ENCODE data around the gene ATXN1.

ATXN1 gene

GRCh38 chr6:16335176-16335575 lies 426.1 kb downstream of the ATXN1 start:
- no peak for DNase-seq (ENCODE audit: low read depth in 2 of 2)

GRCh38 chr6:16334671-16335070 lies 426.6 kb downstream of the ATXN1 start:
- peak in 1 of 2 experiments; percentile 76 for DNase-seq (ENCODE audit: low read depth in 2 of 2)

- no peak for DNase-seq (ENCODE audit: low read depth in 2 of 2)
Observed at GRCh38 chr6:16333580-16333979, 427.7 kb downstream of the ATXN1 start.

GRCh38 chr6:16332175-16332542 lies 429.1 kb downstream of the ATXN1 start:
- no peak for DNase-seq (ENCODE audit: low read depth in 2 of 2)

- DNase-seq (ENCODE audit: low read depth in 2 of 2) = no peak
Observed at GRCh38 chr6:16331384-16332174, 429.7 kb downstream of the ATXN1 start.

- no peak for DNase-seq (ENCODE audit: low read depth in 2 of 2)
Observed at GRCh38 chr6:16329233-16329632, 432.0 kb downstream of the ATXN1 start.

GRCh38 chr6:16327777-16328325 lies 433.4 kb downstream of the ATXN1 start:
- no peak for DNase-seq (ENCODE audit: low read depth in 2 of 2)

GRCh38 chr6:16326971-16327776 lies 434.1 kb downstream of the ATXN1 start:
- DNase-seq (ENCODE audit: low read depth in 2 of 2) = no peak

- DNase-seq (ENCODE audit: low read depth in 2 of 2) = no peak
Observed at GRCh38 chr6:16326531-16326930, 434.7 kb downstream of the ATXN1 start.

- no peak for DNase-seq (ENCODE audit: low read depth in 2 of 2)
Observed at GRCh38 chr6:16324606-16325225, 436.5 kb downstream of the ATXN1 start.

GRCh38 chr6:16324184-16324583 lies 437.1 kb downstream of the ATXN1 start:
- DNase-seq (ENCODE audit: low read depth in 2 of 2) = no peak

- peak in 1 of 2 experiments; percentile 68 for DNase-seq (ENCODE audit: low read depth in 2 of 2)
Observed at GRCh38 chr6:16322666-16323312, 438.5 kb downstream of the ATXN1 start.

- DNase-seq (ENCODE audit: low read depth in 2 of 2) = no peak
Observed at GRCh38 chr6:16321826-16322225, 439.4 kb downstream of the ATXN1 start.

GRCh38 chr6:16321341-16321710 lies 439.9 kb downstream of the ATXN1 start:
- DNase-seq (ENCODE audit: low read depth in 2 of 2) = no peak

- no peak for DNase-seq (ENCODE audit: low read depth in 2 of 2)
Observed at GRCh38 chr6:16320533-16321340, 440.5 kb downstream of the ATXN1 start.

- peak; percentile 78 to 82 for DNase-seq (ENCODE audit: low read depth in 2 of 2)
Observed at GRCh38 chr6:16319813-16320532, 441.3 kb downstream of the ATXN1 start.

GRCh38 chr6:16318953-16319720 lies 442.1 kb downstream of the ATXN1 start:
- no peak for DNase-seq (ENCODE audit: low read depth in 2 of 2)

GRCh38 chr6:16318538-16318937 lies 442.7 kb downstream of the ATXN1 start:
- no peak for DNase-seq (ENCODE audit: low read depth in 2 of 2)

- DNase-seq (ENCODE audit: low read depth in 2 of 2) = no peak
Observed at GRCh38 chr6:16316741-16317251, 444.5 kb downstream of the ATXN1 start.

All from fibroblast of skin of left quadriceps (primary cell).